DOHH2 (cell line): ENCODE measurements around the gene ADAM8.

ENCODE experiments used
- H3F3A ChIP-seq: fragments of 200-600 bp; sonication (generic), shearing (Covaris generic); 2 replicates; pipeline ENCODE4 v1.6.0; 2016; ENCODE audit warnings: antibody characterized with exemption, mild to moderate bottlenecking; ENCODE audit not compliant: control insufficient read depth, insufficient read depth
- H3K27ac ChIP-seq: fragments of 200-600 bp; sonication (generic); 2 replicates; pipeline ENCODE4 v1.5.1; 2014; ENCODE audit warnings: low read depth, mild to moderate bottlenecking, low read length, moderate library complexity
- H3K27me3 ChIP-seq: fragments of 200-600 bp; sonication (generic); 2 replicates; pipeline ENCODE4 v1.6.1; 2014; ENCODE audit warnings: mild to moderate bottlenecking, low read length, mixed read lengths; ENCODE audit not compliant: control insufficient read depth
- H3K36me3 ChIP-seq: fragments of 200-600 bp; sonication (generic); 2 replicates; pipeline ENCODE4 v1.6.1; 2014; ENCODE audit warnings: mild to moderate bottlenecking, low read length, moderate library complexity, mixed read lengths; ENCODE audit not compliant: control insufficient read depth
- H3K4me1 ChIP-seq: fragments of 200-600 bp; sonication (generic); 2 replicates; pipeline ENCODE4 v1.6.1; 2014; ENCODE audit warnings: mild to moderate bottlenecking, low read length, mixed read lengths; ENCODE audit not compliant: control insufficient read depth
- H3K4me2 ChIP-seq: fragments of 200-600 bp; sonication (generic); 2 replicates; pipeline ENCODE4 v1.6.0; 2014; ENCODE audit warnings: mild to moderate bottlenecking, low read length, moderate library complexity
- H3K4me3 ChIP-seq: fragments of 200-600 bp; sonication (generic); 2 replicates; pipeline ENCODE4 v1.5.1; 2014; ENCODE audit warnings: mild to moderate bottlenecking, low read length, mixed read lengths
- H3K79me2 ChIP-seq: fragments of 200-600 bp; sonication (generic); 2 replicates; pipeline ENCODE4 v1.6.1; 2014; ENCODE audit warnings: mild to moderate bottlenecking, low read length, mixed read lengths; ENCODE audit not compliant: control insufficient read depth
- H3K9me2 ChIP-seq: fragments of 200-600 bp; sonication (generic); replicated peaks from 2 replicates; pipeline ENCODE4 v1.6.1; 2014; ENCODE audit warnings: mild to moderate bottlenecking, low read length, mixed read lengths; ENCODE audit not compliant: control insufficient read depth
- H3K9me3 ChIP-seq: fragments of 200-600 bp; sonication (generic); 2 replicates; pipeline ENCODE4 v1.6.1; 2014; ENCODE audit warnings: antibody characterized with exemption, low read length, mixed read lengths; ENCODE audit not compliant: control insufficient read depth, insufficient read depth
- H4K20me1 ChIP-seq: fragments of 200-600 bp; sonication (generic); 2 replicates; pipeline ENCODE4 v1.6.0; 2014; ENCODE audit warnings: low read depth, mild to moderate bottlenecking, antibody characterized with exemption, low read length, moderate library complexity; ENCODE audit not compliant: control insufficient read depth, insufficient read depth
- CTCF ChIP-seq: fragments of 200-600 bp; sonication (generic); IDR thresholded peaks from one replicate; pipeline ENCODE4 v1.5.1; 2014; ENCODE audit warnings: antibody characterized with exemption, mild to moderate bottlenecking, low read depth, low read length; ENCODE audit not compliant: poor library complexity, severe bottlenecking
- EZH2phosphoT487 ChIP-seq: fragments of 200-600 bp; sonication (generic); IDR thresholded peaks from 2 replicates; pipeline ENCODE4 v1.6.1; 2017; ENCODE audit warnings: borderline replicate concordance, mild to moderate bottlenecking, antibody characterized with exemption, low read length, moderate library complexity, mixed read lengths

The ADAM8 gene

GRCh38 chr10:133249975-133250754, 26.5 kb downstream of the ADAM8 start:
- Histone ChIP-seq H3K36me3 (no peaks in the 10 kb centered on the region), H3K4me2 (no peak overlapping the region), H3K4me1 (no peaks in the 10 kb centered on the region), H3K27ac (no peak overlapping the region), H3K9me2 (no peaks in the 10 kb centered on the region), H3F3A (no peaks in the 10 kb centered on the region), H3K4me3 (no peak overlapping the region), H3K27me3 (no peaks in the 10 kb centered on the region), H3K9me3 (no peaks in the 10 kb centered on the region), H3K79me2 (no peaks in the 10 kb centered on the region), H4K20me1 (no peaks in the 10 kb centered on the region)
- TF ChIP-seq EZH2phosphoT487 (no peak), CTCF (no peak)

- no peaks in the 10 kb centered on the region for H4K20me1 ChIP-seq
- no peaks in the 10 kb centered on the region for H3K79me2 ChIP-seq
- H3K9me3 ChIP-seq, result no peaks in the 10 kb centered on the region
- no peaks in the 10 kb centered on the region for H3F3A ChIP-seq
- no peak overlapping the region for H3K4me3 ChIP-seq
- H3K4me2 ChIP-seq, result no peak overlapping the region
- H3K27ac ChIP-seq, result no peak overlapping the region
- H3K9me2 ChIP-seq, result no peaks in the 10 kb centered on the region
- H3K27me3 ChIP-seq, result no peaks in the 10 kb centered on the region
- TF ChIP-seq EZH2phosphoT487 (no peak), CTCF (no peak)
- no peaks in the 10 kb centered on the region for H3K36me3 ChIP-seq
- H3K4me1 ChIP-seq, result no peaks in the 10 kb centered on the region
These were observed 27.4 kb downstream of the ADAM8 start for GRCh38 chr10:133249094-133249780.

- Histone ChIP-seq H3K27ac (no peak overlapping the region), H3K79me2 (no peaks in the 10 kb centered on the region), H3F3A (no peaks in the 10 kb centered on the region), H4K20me1 (no peaks in the 10 kb centered on the region), H3K4me1 (no peaks in the 10 kb centered on the region), H3K4me3 (no peak overlapping the region), H3K9me3 (no peaks in the 10 kb centered on the region), H3K27me3 (no peaks in the 10 kb centered on the region), H3K9me2 (no peaks in the 10 kb centered on the region), H3K4me2 (no peak overlapping the region), H3K36me3 (no peaks in the 10 kb centered on the region)
- TF ChIP-seq CTCF (no peak), EZH2phosphoT487 (no peak)
These were observed 28.3 kb downstream of the ADAM8 start for GRCh38 chr10:133248334-133248715.
